ENCODE results near the gene DKC1.

DKC1 gene

DNA sequence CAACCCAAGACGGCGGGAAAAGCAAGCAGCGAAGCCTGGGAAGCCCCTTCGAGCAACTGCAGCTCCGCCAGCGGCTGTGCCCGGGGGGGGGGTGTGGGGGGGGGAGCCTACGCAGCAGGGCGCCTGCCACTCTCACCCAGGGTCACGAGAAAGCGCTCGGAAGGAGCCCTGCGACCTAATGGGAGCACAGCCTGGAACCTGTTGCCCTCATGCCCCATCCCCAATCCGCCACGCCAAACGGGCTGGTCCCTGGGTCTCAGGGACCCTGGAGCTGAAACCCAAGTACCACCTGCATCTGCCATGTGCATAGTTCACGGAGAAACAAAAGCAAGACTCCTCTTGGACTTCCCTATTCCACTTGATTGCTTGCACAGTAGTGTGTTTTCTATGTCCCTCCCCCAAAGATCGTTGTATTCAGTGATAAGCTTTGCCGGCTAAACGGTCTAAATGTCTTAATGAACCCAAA, 11.4 kb upstream of the DKC1 start:
- TF ChIP-seq, protein P1, sequence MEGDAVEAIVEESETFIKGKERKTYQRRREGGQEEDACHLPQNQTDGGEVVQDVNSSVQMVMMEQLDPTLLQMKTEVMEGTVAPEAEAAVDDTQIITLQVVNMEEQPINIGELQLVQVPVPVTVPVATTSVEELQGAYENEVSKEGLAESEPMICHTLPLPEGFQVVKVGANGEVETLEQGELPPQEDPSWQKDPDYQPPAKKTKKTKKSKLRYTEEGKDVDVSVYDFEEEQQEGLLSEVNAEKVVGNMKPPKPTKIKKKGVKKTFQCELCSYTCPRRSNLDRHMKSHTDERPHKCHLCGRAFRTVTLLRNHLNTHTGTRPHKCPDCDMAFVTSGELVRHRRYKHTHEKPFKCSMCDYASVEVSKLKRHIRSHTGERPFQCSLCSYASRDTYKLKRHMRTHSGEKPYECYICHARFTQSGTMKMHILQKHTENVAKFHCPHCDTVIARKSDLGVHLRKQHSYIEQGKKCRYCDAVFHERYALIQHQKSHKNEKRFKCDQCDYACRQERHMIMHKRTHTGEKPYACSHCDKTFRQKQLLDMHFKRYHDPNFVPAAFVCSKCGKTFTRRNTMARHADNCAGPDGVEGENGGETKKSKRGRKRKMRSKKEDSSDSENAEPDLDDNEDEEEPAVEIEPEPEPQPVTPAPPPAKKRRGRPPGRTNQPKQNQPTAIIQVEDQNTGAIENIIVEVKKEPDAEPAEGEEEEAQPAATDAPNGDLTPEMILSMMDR (IDR thresholded peaks at IDR 0.05; ENCODE audit: low read depth, low read length) = no peak
- no peak for DNase-seq (ENCODE audit: extremely low read depth, low read depth)

DNA sequence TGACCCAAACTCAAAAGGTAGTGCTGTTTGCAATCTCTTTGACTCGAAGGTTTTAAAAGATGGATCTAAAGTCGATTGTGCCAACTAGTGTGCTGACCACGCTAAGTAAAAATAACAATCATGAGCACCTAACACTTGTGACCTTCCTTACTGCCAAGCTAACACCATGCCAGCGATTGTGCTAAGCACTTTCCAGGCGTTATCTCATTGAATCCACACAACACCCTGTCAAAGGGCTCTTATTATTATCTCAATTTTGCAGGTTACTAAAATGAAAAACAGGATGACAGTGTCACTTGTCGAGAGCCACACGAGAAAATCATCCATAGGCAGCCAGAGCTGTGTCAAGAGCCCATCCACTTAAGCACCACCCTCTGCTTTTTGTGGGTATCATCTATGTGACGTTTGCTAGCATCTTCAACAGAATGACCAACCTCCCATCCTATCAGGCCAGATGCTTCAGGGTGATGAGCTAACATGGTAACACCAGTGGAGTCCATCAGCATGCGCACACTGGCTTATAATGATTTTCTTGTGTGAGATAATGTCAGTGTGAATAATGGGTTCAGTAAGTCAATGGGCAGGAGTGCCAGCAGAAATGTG, 10.9 kb upstream of the DKC1 start:
- TF ChIP-seq, protein P1 (IDR thresholded peaks at IDR 0.05; ENCODE audit: low read depth, low read length) = no peak
- DNase-seq (ENCODE audit: extremely low read depth, low read depth) = no peak

DNA sequence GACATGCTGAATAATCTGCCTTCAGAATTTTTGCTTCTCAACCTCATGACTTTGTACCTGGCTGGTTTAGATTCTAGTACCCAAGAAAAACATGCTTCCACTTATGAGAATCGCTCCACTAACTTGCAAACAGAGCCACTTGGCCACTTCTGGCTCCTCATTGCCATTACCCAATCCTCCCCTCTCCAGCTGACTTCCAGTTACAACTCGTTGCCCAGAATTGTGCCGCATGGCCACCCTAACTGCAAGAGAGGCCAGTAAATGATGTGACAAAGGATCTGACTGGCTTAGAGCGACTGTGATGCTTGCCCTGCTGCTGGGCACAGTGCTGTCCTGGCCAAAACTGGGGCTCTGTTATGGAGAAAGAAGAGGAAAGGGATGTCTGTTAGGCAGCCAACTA, 4.0 kb upstream of the DKC1 start:
- TF ChIP-seq, protein P1 (IDR thresholded peaks at IDR 0.05; ENCODE audit: low read depth, low read length) = no peak
- no peak for DNase-seq (ENCODE audit: extremely low read depth, low read depth)

DNA sequence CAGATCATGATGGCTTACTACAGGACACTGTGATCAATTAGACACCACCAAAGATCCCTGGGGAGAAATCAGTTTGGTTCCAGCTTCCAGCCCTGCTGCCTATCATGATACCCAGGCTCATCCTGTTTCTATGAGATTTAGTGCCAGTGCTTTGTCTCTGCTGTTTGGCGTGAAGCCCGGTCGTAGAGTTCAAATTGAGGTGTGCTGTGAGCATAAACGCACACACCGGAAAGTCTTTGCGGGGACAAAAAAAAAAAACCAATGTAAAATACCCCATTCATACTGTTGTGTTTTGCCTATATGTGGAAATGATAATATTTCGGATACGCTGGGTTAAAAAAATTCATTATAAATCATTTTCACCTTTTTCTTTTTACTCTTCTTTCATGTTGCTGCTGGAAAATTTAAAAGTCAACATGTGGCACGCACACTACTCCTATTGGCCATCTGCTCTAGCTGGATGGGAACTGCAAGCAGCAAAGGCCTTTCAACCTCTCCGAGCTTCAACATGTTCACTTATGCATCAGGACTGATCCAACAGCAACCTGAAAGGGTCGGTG, 607 bp upstream of the DKC1 start:
- DNase-seq (ENCODE audit: extremely low read depth, low read depth) = no peak

DNA sequence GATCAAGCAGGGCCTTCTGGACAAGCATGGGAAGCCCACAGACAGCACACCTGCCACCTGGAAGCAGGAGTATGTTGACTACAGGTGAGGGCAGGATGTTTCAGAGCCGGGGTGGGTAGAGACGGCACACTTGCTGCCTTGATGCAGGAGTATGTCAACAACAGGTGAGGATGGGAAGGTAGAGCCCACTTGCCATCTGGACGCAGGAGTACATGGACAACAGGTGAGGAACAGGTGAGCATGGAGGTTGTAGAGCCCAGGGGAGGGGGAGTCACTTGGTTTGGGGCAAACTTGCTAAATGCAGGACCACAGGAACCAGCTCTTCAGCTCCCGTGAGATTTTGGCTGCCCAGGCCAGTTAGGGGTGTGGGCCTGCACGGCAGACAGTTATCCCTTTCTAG, 12.0 kb downstream of the DKC1 start:
- TF ChIP-seq, protein P1 (IDR thresholded peaks at IDR 0.05; ENCODE audit: low read depth, low read length) = no peak
- no peak for DNase-seq (ENCODE audit: extremely low read depth, low read depth)

More for the DNA sequence above, 607 bp upstream of the DKC1 start:
- TF ChIP-seq, protein P1 (IDR thresholded peaks at IDR 0.05; ENCODE audit: low read depth, low read length) = no peak

DNA sequence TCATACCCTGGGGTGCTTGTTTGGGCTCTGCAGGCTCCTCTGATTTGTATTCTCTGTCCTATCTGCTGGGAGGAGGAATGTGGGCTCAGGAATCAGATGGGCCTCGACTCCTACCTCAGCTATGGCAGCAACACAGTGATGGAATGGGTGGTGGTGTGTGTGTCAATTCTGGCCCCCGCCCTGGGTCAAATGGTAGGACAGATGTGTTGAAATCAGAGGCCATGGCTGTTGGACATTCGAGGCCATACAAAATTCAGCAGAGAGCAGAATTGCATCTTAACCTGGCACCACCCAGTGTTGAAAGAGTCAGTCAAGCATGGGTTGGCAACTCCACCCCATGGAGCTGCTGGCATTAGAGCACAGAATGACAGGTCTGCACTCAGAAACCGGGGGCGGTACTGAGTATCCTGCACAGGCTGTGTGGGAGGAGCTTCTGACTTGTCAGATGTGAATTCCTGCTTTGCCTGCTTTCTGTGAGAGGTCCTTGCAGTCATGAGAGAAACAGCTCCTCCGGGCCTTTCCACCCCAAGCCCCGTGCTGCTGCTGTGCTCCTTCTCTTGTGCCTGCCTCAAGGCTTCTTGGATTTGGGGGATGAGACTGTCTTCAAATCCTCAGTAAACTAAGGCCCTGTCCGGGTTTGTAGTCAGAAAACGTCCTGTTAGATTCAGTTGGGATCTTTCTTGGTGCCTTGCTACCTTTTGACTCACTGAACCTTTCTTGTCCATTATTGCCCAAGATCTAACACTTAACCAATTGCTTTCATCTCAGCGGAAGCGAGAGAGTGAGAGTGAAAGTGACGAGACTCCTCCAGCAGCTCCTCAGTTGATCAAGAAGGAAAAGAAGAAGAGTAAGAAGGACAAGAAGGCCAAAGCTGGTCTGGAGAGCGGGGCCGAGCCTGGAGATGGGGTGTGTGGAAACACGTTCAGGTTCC, 13.0 kb downstream of the DKC1 start:
- TF ChIP-seq, protein P1 (IDR thresholded peaks at IDR 0.05; ENCODE audit: low read depth, low read length) = no peak

DNA sequence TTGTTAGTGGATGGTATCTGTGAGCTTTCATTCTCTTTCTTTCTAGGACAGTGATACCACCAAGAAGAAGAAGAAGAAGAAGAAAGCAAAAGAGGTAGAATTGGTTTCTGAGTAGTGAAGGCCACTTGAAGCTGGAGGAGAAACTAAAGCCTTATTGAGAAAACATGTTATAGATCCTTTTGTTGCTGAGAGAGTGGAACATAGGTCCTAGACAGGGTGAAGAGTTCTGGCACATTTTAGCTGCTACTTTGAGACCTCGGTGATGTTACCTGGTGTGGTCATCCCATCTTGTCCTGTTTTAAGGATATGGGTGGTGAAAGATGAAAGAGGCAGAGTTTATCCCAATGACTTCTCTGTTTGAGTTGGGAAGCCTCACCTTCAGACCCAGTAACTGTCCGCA, 14.1 kb downstream of the DKC1 start:
- TF ChIP-seq, protein P1 (IDR thresholded peaks at IDR 0.05; ENCODE audit: low read depth, low read length) = no peak
- no peak for DNase-seq (ENCODE audit: extremely low read depth, low read depth)

More for the DNA sequence above, 13.0 kb downstream of the DKC1 start:
- no peak for DNase-seq (ENCODE audit: extremely low read depth, low read depth)

Measured in AG09319 (cell line).